Measurements from ENCODE around the gene SLC25A19. TPM values are rescaled to one million over a fixed set of nuclear protein-coding genes. Genes with fewer than 3 reads are reported as not detected.

The SLC25A19 gene
- total and polyA plus RNA-seq, 9 of the 15 experiments (the other 6 are each of a cell fraction or from before 2014, with no cell fraction given): 33.4 to 76.6 (median 55.3) TPM

- TF ChIP-seq RBM39 (optimal IDR thresholded peaks at IDR 0.05; ENCODE audit: low read depth, low read length) (peak; percentile 60), ZNF398 (CRISPR knock-in tag; IDR thresholded peaks at IDR 0.05) (no peak), ARID4B (CRISPR knock-in tag; IDR thresholded peaks at IDR 0.05) (peak; percentile 62; the same call in 1 of the 2 replicates), SUPT5H (IDR thresholded peaks at IDR 0.05) (no peak; the same call in 1 of the 2 replicates), ZC3H8 (IDR thresholded peaks at IDR 0.05) (no peak), MNT (conservative IDR thresholded peaks at IDR 0.05) (no peak; a peak in 1 of 4 replicates), ZFP1 (CRISPR knock-in tag; IDR thresholded peaks at IDR 0.05) (no peak), ZNF778 (CRISPR knock-in tag; IDR thresholded peaks at IDR 0.05) (no peak), POLR2AphosphoS5 (IDR thresholded peaks at IDR 0.05; ENCODE audit: control insufficient read depth, insufficient read depth, low read depth, low read length) (peak; percentile 32; the same call in 1 of the 2 replicates), ETS1 (conservative IDR thresholded peaks at IDR 0.05; ENCODE audit: control insufficient read depth, low read depth, low read length) (peak; percentile 45; the same call in 1 of the 2 replicates), TARDBP (IDR thresholded peaks at IDR 0.05) (no peak), PBX2 (CRISPR knock-in tag; IDR thresholded peaks at IDR 0.05; ENCODE audit: low read depth) (no peak), PBX2 (tag; conservative IDR thresholded peaks at IDR 0.05; ENCODE audit: low read depth) (no peak), FOXK2 (conservative IDR thresholded peaks at IDR 0.05 in 1 of 2, IDR thresholded peaks at IDR 0.05 in 1 of 2; ENCODE audit: low read depth in 2 of 2) (0 out of 4 replicates have a peak, but pooled peaks of 1 of the 2 experiments have one; percentile 8), GATAD2A (IDR thresholded peaks at IDR 0.05) (peak; percentile 51; the same call in 1 of the 2 replicates), HDGF (IDR thresholded peaks at IDR 0.05) (peak; percentile 24; the same call in 1 of the 2 replicates)
These were observed 48.7 kb downstream of the SLC25A19 start (continued) for GRCh38 chr17:75240394-75241142.
